ENCODE measurements around the gene DGKK.

Gene DGKK, protein sequence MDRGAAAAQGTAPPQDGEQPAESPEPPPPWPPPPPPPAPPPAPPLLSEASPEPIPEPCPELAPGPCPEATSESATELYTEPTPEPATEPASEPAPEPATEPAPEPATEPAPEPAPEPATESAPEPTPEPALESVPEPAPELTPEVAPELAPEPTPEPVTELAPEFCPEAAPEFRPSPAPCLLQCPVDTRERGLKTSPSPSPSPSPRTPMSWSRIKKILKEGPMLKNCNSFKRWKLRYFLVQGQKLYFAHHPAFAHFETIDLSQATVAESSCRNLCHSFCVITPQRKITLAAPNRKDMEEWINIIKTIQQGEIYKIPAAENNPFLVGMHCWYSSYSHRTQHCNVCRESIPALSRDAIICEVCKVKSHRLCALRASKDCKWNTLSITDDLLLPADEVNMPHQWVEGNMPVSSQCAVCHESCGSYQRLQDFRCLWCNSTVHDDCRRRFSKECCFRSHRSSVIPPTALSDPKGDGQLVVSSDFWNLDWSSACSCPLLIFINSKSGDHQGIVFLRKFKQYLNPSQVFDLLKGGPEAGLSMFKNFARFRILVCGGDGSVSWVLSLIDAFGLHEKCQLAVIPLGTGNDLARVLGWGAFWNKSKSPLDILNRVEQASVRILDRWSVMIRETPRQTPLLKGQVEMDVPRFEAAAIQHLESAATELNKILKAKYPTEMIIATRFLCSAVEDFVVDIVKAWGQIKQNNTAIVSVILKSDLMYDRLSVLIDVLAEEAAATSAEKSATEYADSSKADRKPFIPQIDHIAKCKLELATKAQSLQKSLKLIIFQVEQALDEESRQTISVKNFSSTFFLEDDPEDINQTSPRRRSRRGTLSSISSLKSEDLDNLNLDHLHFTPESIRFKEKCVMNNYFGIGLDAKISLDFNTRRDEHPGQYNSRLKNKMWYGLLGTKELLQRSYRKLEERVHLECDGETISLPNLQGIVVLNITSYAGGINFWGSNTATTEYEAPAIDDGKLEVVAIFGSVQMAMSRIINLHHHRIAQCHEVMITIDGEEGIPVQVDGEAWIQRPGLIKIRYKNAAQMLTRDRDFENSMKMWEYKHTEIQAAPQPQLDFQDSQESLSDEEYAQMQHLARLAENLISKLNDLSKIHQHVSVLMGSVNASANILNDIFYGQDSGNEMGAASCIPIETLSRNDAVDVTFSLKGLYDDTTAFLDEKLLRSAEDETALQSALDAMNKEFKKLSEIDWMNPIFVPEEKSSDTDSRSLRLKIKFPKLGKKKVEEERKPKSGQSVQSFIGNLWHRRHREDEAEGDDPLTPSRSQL

DNA sequence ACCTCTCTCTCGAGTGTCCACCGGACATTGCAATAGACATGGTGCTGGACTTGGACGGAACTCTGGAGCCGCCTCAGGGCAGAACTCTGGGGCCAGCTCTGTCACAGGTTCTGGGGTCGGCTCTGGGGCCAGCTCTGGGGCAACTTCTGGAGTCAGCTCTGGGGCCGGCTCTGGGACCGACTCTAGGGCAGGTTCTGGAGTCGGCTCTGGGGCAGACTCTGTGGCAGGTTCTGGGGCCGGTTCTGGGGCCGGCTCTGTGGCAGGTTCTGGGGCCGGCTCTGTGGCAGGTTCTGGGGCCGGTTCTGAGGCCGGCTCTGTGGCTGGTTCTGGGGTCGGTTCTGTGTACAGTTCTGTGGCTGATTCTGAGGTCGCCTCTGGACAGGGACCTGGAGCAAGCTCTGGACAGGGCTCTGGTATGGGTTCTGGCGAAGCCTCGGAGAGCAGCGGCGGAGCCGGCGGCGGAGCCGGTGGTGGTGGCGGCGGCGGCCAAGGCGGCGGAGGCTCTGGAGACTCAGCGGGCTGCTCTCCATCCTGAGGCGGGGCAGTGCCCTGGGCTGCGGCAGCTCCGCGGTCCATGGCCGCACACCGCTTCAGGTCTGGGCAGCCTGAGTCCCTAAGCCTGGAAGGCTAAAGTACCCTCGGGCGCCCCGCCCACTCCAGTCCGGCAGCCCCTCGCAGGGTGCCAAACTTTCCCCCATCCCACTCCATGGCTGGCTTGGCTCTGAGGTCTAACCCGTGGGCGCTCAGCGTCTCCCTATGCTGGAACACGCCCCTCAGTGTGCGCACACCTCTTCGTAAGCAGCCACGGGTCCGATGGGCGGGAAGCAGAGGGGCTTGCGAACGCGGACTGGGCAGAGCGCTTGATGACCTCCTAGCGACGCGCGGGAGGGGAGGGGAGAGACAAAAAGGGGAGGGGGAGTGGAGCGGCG lies at the start of gene DGKK:
Gene DGKK, minus strand, starts transcription at position 723 of the 929 bp plus-strand sequence. Its CDS starts 147 bp downstream, at position 576.
- DNase-seq, result no peak

DNA sequence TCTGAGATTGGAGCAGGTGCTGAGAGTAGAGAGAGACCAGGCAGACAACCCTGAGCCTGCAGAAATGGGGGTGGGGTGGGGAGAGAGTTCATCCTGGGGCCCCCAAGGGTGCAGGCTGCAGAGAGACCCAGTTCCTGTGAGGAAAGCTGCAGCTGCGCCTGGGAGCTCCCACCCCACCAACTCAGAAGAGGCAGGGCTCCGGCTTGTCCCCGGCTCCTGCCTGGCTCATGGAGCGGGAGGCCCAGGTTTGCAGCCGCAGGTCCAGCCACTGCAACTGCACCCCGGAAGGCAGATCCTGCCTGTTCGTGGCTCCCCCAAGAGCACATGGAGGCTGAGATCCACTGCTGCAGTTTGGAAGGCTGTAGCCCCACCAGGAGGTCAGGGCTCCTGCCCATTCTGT lies 44.2 kb upstream of the DGKK start:
- DNase-seq, result no peak

DNA sequence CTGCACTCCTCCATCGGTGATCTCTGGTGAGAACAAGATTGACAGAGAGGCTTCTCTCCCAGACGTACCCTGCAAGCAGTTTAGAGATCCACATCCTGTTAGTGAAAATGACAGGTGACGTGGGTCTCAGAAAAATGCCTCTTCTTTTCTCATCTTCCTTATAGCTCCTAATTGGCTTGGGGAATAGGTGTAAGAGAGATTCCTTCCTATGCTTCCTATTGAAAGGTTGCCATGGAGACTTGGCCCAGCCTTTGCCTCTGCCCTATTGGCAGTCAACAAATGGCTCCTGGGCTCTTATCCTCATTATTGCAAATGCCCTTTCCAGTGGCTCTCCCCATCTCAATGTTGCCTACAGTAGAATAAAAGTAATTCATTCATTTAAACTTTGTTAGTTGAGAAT lies 26.5 kb upstream of the DGKK start:
- no peak for DNase-seq

DNA sequence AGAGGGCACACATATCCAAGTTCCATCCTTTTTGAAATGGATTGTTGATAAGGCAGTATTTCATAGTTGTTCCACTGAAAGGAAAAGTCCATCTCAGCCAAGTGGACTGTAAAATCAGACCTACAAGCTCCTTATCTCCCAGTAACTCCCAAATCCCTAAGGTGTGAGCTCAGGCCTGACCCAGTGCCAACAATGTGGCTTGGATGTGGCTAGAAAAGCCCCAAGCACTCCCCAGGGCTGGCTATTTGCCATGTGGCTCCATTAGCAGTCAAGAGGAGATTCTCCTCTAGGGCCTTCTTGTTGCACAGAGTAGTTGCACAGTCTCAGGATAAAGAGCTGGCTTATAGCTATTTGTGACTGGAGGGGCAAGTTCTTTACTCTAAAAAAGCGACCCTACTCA lies 25.0 kb upstream of the DGKK start:
- DNase-seq, result no peak

DNA sequence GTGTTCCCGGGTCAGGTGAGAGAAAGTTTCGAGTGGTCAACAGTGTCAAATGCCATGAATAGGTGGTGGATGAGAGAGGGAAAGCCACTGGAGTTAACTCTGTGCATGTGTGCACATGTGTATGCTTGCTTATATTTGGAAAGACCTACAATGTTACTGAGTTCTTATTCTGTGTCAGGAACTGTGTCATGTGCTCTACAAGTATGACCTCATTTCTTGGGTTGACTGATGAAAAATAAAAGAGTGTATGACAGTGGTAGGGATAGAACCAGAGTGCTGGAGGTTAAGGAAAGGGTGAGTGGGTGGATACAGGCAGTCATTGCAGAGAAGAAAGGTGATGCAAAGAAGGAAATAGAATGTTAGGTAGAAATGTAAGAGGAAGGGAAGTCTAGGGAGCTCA lies 22.1 kb upstream of the DGKK start:
- no peak for DNase-seq

DNA sequence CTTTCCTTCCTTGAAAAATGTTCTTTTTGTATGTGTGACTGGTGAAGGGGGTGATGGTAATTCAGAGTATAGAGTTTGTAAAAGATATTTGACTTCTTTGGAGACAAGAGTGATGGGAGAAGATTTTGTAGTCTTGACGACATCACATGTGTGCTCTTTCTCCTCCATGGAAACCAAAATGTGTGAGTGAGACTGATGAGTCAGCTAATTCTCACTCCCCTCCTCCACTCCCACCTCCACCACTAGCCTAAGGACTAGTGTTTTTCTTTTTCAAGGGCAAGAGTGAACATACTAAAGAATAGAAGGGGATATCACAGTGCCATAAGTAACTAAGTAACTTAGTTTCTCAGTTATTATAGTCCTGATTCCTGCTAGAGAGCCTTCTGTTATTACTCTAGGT lies 14.0 kb upstream of the DGKK start:
- no peak for DNase-seq

DNA sequence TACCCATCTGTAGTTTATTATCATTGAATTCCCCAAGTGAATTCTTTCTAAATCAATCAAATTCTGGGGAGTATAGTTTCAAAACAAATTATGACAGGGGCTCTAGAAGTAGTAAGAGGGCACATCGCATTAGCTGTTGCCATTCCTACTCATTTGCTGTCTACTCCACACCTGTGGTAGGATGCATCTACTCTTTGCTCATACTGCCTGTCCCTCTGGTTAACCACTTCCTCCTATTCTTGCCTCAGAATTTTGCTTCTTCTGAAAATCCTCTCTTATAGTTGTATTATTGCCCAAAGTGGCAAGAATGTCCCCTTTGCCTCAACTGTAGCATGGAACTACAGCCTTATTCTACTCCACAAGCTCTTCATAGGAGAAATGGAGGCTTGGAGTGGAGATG lies 12.7 kb upstream of the DGKK start:
- no peak for DNase-seq

DNA sequence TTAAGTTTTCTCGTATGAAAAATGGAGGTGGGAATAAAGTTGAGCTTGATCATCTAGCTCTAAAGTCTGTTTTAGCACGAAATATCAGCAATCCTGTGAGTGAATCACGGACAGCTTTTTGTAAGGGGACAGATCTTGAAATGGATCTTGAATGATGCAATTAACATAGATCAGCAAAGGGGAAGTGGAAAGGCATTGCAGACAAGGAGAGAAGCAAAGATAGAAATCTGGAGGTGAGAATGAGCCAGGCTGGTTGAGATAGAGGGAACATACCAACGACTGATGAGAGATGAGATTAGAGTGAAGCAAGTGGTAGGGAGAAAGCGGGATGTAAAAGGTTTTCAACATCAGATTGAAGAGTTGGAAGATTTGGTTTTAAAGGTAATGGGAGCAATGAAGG lies 4.6 kb upstream of the DGKK start:
- no peak for DNase-seq

DNA sequence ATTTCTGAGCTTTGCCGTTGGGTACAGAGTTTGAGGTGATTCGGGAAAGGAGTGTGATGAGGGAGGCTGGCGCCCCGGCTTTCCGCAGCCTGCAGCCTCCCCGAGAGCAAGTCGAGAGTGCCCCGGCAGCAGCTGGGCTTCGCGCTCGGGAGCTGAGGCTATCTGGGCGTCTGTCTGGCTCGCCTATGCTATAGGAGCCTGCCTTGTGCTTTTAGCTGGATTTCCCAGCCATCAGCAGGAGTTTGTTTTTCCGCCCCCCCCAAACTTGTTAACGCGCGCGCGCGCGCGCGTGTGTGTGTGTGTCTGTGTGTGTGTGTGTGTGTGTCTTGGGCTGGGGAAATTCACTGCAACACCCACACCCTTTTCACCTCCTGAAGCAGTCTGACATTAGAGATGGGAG lies 765 bp upstream of the DGKK start:
- DNase-seq, result no peak

DNA sequence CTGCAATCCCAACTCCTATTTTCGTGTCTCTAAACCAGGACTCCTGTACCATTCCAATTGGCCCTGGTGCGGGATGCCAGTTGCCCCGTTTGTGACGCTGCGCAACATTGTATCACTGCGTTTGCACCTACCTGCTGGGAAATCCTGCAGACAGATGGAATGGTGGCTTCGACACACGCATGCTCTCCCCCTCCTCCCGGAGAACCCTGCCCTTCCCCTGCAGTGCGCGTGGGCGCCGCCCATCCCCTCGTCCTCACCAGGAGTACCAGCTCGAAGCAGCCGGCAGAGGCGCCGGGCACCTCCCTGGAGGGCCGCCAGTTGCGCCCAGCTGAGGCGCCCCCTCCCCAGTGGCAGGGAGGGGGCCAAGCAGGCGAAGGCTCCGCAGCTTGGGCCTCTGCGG lies 1.4 kb downstream of the DGKK start:
- DNase-seq, result no peak

DNA sequence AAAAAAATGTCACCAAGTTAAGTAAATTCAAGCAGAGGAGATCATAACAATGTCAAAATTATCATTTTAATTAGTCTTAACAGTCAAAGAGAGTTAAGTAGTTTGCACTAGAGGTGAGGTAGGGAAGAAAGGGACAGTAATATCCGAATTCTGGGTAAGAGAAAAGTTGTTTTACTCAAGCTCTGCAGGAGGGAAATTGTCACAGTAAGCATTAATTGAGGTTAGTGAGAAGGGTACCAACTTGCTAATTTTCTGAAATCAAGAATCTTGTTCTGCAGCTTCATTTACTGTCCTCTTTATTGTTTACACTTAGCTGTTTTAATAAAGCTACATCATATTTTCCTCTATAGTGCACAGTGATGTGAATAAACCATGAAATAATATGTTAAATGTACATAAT lies 11.0 kb downstream of the DGKK start:
- DNase-seq, result no peak

DNA sequence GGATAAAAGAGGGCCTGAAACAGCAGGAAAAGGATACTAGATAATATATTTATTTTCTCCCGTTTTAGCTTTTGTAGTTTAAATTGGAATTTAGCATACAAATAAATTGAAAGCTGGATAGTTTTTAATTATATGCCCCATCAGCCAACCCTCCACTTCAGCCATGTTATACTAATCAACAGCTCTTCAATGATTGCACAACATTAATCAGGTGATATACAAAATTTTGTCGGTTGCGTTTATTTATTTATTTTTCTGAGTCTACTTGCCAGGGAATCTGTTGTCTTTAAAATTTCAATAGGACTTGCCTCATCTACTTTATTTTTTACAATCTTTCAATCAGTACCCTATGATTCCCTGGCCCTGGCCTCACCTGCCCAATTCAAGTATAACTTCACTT lies 12.1 kb downstream of the DGKK start:
- DNase-seq, result no peak

DNA sequence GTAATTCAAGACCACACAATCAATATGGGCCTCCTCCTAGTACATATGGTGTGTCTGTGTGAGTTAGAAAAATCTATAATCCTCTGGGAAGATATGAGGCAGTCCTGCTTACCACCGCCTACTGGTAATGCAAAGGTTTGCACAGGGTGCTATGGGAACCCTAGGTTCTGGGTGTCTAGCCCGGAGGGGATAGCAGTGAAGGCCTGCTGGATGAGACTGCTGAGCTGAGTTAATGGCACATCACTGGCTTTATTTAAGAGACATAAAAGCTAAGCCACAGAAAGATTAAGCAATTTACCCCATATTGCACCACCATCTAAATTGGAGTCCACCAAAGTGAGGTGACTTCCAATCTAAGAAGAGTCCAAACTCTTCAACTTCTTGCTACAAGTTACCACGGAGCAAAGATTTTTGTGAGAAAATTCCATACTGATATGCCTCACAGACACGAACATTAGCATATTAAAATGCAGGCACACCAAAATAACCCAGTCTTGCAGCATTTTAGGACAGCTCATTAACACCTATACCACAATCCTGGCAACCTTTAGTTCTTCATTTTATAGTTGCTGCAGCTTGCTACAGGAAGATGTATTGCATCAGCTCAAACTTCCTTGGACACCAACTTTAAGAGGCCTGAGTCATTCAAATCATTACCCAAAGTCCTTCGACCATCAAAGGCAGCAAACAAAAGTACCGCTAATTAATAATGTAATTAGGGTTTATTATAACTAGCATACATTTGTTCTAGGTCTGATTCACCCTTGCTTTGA lies 13.7 kb downstream of the DGKK start:
- no peak for DNase-seq

DNA sequence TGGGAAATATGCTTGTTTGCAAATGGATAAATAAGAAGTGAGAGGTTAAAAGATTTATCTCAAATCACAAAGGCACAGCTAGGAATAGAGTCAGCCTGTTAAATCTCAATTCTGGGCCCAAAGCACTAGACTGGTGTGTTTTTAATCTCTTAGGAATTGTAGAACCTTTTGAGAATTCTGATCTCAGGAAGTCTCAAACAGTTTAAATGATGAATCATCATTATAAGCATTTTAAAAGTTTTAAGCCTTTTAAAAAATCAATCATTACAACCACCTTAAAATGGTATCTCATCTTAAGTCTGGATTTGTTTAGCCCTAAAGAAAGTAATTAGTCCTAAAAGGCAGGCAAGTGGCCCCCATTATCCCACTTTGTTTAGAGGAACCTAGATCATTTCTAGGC lies 17.8 kb downstream of the DGKK start:
- DNase-seq, result no peak

DNA sequence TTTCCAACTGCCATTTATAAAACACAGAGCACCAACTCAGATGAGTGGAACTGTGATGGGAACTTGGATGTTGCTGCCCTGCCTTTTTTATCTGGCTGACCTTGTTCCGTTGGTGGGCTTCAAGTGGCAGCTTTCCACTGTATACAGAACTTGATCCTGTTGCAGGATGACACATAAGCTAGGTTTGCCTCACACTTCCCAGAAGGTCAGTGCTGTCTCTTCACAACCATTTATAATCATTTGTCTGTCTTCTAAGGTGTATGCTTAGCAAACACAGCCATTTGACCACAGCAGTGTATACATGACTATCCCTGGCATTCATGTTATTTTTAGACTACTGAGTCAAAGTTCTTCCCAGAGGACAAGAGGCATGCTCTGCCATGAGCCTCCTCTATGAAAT lies 20.3 kb downstream of the DGKK start:
- DNase-seq, result no peak

DNA sequence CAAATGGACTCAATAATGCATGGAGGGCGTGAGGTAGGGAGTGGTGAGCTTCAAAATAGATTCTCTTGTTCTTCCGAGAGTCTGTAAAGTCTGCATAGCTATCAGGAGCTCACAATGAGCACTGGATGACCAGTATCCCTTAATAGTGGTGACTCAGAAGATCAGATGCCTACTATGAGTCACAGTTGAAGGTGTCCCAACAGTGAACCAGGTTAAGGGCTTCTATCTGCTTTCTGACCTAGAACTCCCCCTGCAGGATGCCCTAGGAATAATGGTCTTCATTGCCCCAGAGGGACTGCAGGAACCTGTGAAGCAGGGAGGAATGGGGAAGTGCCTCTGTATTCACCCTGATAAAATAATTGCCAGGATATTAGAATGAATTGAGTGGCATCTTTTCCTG lies 22.1 kb downstream of the DGKK start:
- DNase-seq, result no peak

DNA sequence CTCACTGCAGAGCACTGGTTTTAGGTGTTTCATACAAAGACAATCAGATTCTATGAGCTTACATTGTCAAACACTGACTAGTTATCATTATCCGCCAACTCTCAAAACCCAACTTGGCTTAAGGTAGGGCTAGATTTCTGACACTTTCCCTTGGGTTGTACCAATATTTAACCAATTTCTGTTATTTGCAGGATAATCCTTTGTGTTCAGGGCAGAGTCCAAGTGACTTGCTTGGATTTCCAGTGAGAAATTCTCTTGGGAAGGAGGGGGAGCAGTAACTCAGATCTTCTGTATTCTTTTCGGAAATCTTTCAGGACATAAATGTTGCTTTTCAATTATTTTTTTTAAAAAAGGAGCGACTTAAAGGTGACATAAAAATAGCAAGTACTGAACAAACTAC lies 23.1 kb downstream of the DGKK start:
- no peak for DNase-seq

DNA sequence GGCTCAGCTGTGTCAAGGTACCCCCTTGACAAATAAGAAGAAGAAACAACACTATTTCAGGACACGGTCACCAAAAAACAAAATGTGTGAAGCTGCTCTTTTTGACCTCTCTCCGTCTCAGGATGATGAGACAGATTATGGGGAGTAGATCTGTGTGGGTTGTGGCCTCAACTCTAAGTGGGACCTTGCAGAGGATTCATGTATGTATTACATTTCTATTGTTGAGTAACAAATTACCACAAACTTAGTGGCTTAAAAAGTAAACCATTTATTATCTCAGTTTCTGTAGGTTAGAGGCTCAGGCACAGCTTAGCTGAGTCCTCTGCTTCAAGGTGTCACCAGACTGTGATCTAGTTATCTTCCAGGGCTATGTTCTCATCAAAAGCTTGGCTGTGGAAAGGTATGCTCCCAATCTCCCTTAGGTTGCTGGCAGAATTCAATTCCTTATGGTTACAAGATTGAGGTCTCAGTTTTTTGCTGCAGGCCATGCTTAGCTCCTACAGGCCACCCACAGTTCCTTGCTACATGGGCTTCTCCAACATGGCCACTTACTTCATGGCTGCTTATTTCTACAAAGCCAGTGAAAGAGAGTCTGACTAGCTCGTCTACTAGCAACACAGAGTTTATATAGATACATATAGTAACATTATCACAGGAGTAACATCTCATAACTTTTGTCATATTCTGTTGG lies 28.1 kb downstream of the DGKK start:
- no peak for DNase-seq

DNA sequence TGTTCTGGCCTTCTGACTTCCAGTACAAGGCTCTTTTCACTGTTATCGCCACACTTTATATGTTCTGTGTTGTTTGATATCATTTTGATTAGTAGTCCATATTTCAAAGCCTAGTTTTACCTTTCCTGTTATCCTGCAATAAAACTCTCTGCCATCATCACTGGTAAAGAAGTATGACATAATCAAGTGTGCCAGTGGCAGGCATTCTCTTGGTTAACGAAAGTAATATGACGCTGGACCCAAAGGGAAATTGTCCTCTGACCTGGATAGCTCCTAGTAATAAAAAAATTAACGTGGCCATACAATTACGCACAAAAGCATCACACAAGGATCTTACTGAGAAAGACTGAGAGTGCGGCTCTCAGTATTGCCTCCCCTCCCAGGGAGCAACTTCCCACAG lies 33.8 kb downstream of the DGKK start:
- no peak for DNase-seq

DNA sequence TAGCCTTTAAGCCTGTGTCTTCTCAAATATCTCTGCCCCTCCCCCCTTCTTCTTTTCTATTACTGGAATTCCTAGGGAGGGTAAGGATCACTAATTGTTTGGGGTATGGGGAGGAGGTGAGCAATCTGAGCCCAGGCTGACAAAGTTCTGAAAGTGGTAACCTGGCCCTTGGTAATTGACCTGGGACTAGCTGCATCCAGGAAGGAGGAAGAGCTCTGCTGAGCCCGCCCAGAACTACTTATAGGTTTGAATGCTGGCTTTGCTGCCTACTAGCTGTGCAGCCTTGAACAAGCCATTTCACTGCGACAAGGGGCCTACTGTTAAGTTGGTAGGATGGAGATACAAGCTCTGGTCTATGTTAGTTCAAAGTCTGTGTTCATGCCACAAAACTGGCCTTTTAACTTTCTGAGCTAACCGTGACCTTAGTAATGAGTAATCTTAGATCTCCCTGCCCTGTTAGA lies 37.8 kb downstream of the DGKK start:
- no peak for DNase-seq

DNA sequence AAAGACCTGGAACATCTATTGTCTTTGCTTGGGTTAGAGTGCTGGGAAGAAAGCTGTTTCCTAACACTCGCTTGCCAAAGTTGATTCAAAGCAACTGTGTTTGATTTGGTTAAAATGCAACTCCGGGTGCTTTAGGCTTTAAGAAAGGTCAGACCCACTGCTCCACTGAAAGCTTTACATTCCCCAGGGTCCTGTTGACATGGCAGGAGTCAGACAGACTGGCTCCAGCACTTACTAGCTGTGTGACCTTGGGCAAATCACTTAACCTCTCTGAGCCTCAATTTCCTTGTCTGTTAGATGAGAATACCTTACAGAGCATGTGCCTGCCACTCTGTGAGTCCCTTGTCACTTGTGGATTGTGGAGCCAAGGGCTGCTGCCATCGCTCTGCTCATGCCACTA lies 39.0 kb downstream of the DGKK start:
- no peak for DNase-seq

Data from hippocampal formation (tissue), 2 donors.